WTC11 (cell line): ENCODE measurements around the gene MC5R. TPM values are rescaled to one million over a fixed set of nuclear protein-coding genes. Genes with fewer than 3 reads are reported as not detected.

Source experiments
- ATAC-seq: fragments of 200-7000 bp; cut with Tn5 transposase; 2 replicates; pipeline ENCODE4 v1.10.0; 2021; ENCODE audit warnings: mild to moderate bottlenecking, moderate library complexity
- CTCF ChIA-PET: fragments of 300-600 bp; sonication (Branson Sonifier 250); formaldehyde crosslinking; loops from one replicate; lab custom pipeline; 2021; ENCODE audit warnings: antibody characterized with exemption; lab: Charles Lee
- POLR2A ChIA-PET: fragments of 350-600 bp; sonication (Branson Sonifier 250); formaldehyde crosslinking; loops from one replicate; lab custom pipeline; 2021; ENCODE audit warnings: antibody characterized with exemption; lab: Charles Lee
- DNase-seq: peaks from one replicate; pipeline ENCODE4 v3.0.0; 2021; ENCODE audit warnings: low spot score
- H3K27ac Mint-ChIP-seq: 2 replicates; pipeline ENCODE4 v1.8.0; 2021; ENCODE audit warnings: mixed read lengths
- H3K27me3 Mint-ChIP-seq: 2 replicates; pipeline ENCODE4 v1.8.0; 2021; ENCODE audit warnings: low read depth, mild to moderate bottlenecking, moderate library complexity, mixed read lengths
- H3K36me3 Mint-ChIP-seq: 2 replicates; pipeline ENCODE4 v1.8.0; 2021; ENCODE audit warnings: mixed read lengths
- H3K4me1 Mint-ChIP-seq: 2 replicates; pipeline ENCODE4 v1.8.0; 2022; ENCODE audit warnings: mixed read lengths
- H3K4me3 Mint-ChIP-seq: 2 replicates; pipeline ENCODE4 v1.8.0; 2021; ENCODE audit warnings: mild to moderate bottlenecking, moderate library complexity, mixed read lengths
- H3K9me3 Mint-ChIP-seq: 2 replicates; pipeline ENCODE4 v1.8.0; 2021; ENCODE audit warnings: mixed read lengths
- EMX1 ChIP-seq: fragments of 250-450 bp; sonication (Bioruptor Pico); IDR thresholded peaks from 2 replicates; pipeline ENCODE4 v1.8.0; 2021; ENCODE audit warnings: mild to moderate bottlenecking
- HMGA2 ChIP-seq: fragments of 250-450 bp; sonication (Bioruptor Pico); IDR thresholded peaks from 2 replicates; pipeline ENCODE4 v1.4.0; 2021; ENCODE audit warnings: mild to moderate bottlenecking, moderate library complexity
- SP1 ChIP-seq: sonication (generic); formaldehyde crosslinking; conservative IDR thresholded peaks from 2 replicates; pipeline ENCODE4 v1.8.1; 2022; ENCODE audit warnings: missing genetic modification reagents
- TEAD4 ChIP-seq: sonication (generic); formaldehyde crosslinking; IDR thresholded peaks from 2 replicates; pipeline ENCODE4 v1.8.0; 2022; ENCODE audit warnings: mild to moderate bottlenecking, missing genetic modification reagents
- ZBTB21 ChIP-seq: sonication (generic); formaldehyde crosslinking; IDR thresholded peaks from 2 replicates; pipeline ENCODE4 v1.8.1; 2023; ENCODE audit warnings: mild to moderate bottlenecking, missing genetic modification reagents, borderline replicate concordance
- ZNF232 ChIP-seq: sonication (generic); formaldehyde crosslinking; IDR thresholded peaks from 2 replicates; pipeline ENCODE4 v1.8.0; 2022; ENCODE audit warnings: mild to moderate bottlenecking, missing genetic modification reagents
- ZNF263 ChIP-seq: sonication (generic); formaldehyde crosslinking; IDR thresholded peaks from 2 replicates; pipeline ENCODE4 v1.8.1; 2022; ENCODE audit warnings: low read depth, mild to moderate bottlenecking, moderate library complexity, missing genetic modification reagents
- total RNA-seq: library from RNA; stranded (reverse); gene quantifications from 3 replicates; pipeline ENCODE4 v1.2.3, GENCODE V29; 2021
- TF ChIP-seq, protein P1 (sequence below): sonication (generic); formaldehyde crosslinking; IDR thresholded peaks from 2 replicates; pipeline ENCODE4 v1.8.0; 2022; ENCODE audit warnings: mild to moderate bottlenecking, missing genetic modification reagents
- TF ChIP-seq, protein P2 (sequence below): sonication (generic); formaldehyde crosslinking; IDR thresholded peaks from 2 replicates; pipeline ENCODE4 v1.8.1; 2022; ENCODE audit warnings: missing genetic modification reagents, borderline replicate concordance
- TF ChIP-seq, protein P3 (sequence below): fragments of 250-450 bp; sonication (Bioruptor Pico); IDR thresholded peaks from 2 replicates; pipeline ENCODE4 v1.9.0; 2021; ENCODE audit warnings: mild to moderate bottlenecking
- TF ChIP-seq, protein P4 (sequence below): sonication (generic); formaldehyde crosslinking; IDR thresholded peaks from 2 replicates; pipeline ENCODE4 v1.8.0; 2022; ENCODE audit warnings: mild to moderate bottlenecking, missing genetic modification reagents
- TF ChIP-seq, protein P5 (sequence below): sonication (generic); formaldehyde crosslinking; IDR thresholded peaks from 2 replicates; pipeline ENCODE4 v1.8.0; 2023; ENCODE audit warnings: missing genetic modification reagents
- TF ChIP-seq, protein P6 (sequence below): fragments of 250-450 bp; sonication (Bioruptor Pico); IDR thresholded peaks from 2 replicates; pipeline ENCODE4 v1.9.0; 2021; ENCODE audit warnings: mild to moderate bottlenecking, borderline replicate concordance
- TF ChIP-seq, protein P7 (sequence below): sonication (generic); formaldehyde crosslinking; IDR thresholded peaks from 2 replicates; pipeline ENCODE4 v1.8.1; 2022; ENCODE audit warnings: mild to moderate bottlenecking, missing genetic modification reagents, moderate library complexity, borderline replicate concordance

The MC5R gene
- total RNA-seq, 1 experiment from 2014 or later = 0.15 TPM

DNA sequence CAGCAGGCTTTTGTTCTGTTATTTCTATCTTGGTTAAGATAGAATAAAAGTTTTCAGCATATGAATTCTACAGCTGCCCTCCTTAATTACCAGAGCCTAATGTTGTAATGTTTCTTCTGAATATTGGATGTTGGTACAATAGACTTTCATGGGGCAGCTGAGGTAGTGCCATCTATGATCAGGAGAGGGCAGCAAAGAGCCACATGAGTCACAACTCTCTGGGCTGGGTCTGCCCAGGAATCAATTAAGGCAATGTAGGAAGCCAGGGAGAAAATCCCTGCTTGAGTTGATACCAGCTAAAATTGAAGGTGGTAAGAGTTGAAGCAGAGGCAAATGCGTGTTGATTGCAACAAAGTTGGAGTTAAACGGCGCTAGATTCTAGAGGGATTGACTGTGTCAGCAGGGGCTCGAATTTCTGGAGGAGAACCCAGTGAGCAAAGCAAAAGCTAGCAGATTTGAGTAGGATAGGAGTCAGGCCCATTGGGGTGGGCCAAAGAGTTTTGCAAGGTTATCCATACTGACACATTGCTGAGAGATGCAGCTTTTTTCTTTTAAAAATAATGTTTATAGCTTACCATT, 10.6 kb upstream of the MC5R start (continued):
- TF ChIP-seq, protein P1, sequence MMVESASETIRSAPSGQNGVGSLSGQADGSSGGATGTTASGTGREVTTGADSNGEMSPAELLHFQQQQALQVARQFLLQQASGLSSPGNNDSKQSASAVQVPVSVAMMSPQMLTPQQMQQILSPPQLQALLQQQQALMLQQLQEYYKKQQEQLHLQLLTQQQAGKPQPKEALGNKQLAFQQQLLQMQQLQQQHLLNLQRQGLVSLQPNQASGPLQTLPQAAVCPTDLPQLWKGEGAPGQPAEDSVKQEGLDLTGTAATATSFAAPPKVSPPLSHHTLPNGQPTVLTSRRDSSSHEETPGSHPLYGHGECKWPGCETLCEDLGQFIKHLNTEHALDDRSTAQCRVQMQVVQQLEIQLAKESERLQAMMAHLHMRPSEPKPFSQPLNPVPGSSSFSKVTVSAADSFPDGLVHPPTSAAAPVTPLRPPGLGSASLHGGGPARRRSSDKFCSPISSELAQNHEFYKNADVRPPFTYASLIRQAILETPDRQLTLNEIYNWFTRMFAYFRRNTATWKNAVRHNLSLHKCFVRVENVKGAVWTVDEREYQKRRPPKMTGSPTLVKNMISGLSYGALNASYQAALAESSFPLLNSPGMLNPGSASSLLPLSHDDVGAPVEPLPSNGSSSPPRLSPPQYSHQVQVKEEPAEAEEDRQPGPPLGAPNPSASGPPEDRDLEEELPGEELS (CRISPR knock-in tag) = no peak

DNA sequence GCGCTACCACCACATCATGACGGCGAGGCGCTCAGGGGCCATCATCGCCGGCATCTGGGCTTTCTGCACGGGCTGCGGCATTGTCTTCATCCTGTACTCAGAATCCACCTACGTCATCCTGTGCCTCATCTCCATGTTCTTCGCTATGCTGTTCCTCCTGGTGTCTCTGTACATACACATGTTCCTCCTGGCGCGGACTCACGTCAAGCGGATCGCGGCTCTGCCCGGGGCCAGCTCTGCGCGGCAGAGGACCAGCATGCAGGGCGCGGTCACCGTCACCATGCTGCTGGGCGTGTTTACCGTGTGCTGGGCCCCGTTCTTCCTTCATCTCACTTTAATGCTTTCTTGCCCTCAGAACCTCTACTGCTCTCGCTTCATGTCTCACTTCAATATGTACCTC, 2.3 kb downstream of the MC5R start:
- ChIA-PET CTCF (interaction anchor here (1.3 to 1.5 kb wide), 2 partner anchors 13 to 248 kb away, joined by 3 to 6 read pairs; no protein-coding TSS in a partner anchor), POLR2A (no interaction called here)
- ATAC-seq = no peak
- TF ChIP-seq HMGA2 = no peak
- Mint-ChIP-seq H3K27ac (no peak overlapping the region), H3K27me3 (peaks cover 20% of the 10 kb centered on the region), H3K36me3 (no peaks in the 10 kb centered on the region), H3K4me3 (no peak overlapping the region), H3K4me1 (no peaks in the 10 kb centered on the region), H3K9me3 (peaks cover 6% of the 10 kb centered on the region)
- no peak for DNase-seq

DNA sequence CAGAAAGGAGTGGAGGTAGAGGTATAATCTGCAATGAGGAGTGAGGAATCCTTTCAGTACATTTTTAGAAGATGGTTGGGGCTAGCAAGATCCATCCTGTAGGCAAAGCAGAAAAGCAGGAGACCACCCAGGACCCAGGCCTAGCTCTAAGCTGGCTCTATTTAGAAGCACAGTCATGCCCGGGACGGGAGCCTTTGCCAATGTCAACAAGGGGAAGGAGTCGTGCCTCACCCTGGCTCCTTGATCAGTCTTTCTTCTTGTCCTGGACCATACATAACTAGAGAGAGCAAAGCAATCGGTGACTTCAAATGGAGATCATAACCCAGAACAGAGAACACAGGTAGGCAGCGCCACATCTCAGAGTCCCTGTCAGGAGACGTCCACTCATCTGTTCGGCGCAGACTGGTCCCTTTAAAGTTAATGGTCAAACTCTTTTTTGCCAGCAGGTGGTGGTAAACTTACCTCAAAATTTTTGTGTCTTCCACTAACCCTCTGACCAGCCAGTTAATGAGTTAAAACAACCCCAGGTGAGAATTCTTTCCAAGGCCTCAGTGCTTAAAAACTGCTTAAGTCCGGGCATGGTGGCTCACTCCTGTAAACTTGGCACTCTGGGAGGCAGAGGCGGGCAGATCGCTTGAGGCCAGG, 8.0 kb downstream of the MC5R start:
- Mint-ChIP-seq H3K27ac (no peak overlapping the region), H3K4me1 (peaks cover 15% of the 10 kb centered on the region; the same call in 1 of the 2 replicates), H3K27me3 (no peaks in the 10 kb centered on the region), H3K36me3 (no peaks in the 10 kb centered on the region), H3K4me3 (no peak overlapping the region), H3K9me3 (peaks cover 6% of the 10 kb centered on the region)
- ATAC-seq (peak; percentile 80), DNase-seq (no peak)
- CTCF ChIA-PET = interaction anchor here (1.0 to 4.9 kb wide), 6 partner anchors 8 to 255 kb away, joined by 3 to 29 read pairs (median 12); partner anchors contain the start of gene MC5R
- TF ChIP-seq ZNF263 (CRISPR knock-in tag) = no peak
- TF ChIP-seq, protein P2, sequence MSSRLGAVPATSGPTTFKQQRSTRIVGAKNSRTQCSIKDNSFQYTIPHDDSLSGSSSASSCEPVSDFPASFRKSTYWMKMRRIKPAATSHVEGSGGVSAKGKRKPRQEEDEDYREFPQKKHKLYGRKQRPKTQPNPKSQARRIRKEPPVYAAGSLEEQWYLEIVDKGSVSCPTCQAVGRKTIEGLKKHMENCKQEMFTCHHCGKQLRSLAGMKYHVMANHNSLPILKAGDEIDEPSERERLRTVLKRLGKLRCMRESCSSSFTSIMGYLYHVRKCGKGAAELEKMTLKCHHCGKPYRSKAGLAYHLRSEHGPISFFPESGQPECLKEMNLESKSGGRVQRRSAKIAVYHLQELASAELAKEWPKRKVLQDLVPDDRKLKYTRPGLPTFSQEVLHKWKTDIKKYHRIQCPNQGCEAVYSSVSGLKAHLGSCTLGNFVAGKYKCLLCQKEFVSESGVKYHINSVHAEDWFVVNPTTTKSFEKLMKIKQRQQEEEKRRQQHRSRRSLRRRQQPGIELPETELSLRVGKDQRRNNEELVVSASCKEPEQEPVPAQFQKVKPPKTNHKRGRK (CRISPR knock-in tag) = no peak
- TF ChIP-seq, protein P3, sequence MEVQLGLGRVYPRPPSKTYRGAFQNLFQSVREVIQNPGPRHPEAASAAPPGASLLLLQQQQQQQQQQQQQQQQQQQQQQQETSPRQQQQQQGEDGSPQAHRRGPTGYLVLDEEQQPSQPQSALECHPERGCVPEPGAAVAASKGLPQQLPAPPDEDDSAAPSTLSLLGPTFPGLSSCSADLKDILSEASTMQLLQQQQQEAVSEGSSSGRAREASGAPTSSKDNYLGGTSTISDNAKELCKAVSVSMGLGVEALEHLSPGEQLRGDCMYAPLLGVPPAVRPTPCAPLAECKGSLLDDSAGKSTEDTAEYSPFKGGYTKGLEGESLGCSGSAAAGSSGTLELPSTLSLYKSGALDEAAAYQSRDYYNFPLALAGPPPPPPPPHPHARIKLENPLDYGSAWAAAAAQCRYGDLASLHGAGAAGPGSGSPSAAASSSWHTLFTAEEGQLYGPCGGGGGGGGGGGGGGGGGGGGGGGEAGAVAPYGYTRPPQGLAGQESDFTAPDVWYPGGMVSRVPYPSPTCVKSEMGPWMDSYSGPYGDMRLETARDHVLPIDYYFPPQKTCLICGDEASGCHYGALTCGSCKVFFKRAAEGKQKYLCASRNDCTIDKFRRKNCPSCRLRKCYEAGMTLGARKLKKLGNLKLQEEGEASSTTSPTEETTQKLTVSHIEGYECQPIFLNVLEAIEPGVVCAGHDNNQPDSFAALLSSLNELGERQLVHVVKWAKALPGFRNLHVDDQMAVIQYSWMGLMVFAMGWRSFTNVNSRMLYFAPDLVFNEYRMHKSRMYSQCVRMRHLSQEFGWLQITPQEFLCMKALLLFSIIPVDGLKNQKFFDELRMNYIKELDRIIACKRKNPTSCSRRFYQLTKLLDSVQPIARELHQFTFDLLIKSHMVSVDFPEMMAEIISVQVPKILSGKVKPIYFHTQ (CRISPR knock-in tag) = no peak
- TF ChIP-seq TEAD4 (CRISPR knock-in tag) = no peak
- no peak for TF ChIP-seq ZNF232 (CRISPR knock-in tag)
- POLR2A ChIA-PET = no interaction called here

DNA sequence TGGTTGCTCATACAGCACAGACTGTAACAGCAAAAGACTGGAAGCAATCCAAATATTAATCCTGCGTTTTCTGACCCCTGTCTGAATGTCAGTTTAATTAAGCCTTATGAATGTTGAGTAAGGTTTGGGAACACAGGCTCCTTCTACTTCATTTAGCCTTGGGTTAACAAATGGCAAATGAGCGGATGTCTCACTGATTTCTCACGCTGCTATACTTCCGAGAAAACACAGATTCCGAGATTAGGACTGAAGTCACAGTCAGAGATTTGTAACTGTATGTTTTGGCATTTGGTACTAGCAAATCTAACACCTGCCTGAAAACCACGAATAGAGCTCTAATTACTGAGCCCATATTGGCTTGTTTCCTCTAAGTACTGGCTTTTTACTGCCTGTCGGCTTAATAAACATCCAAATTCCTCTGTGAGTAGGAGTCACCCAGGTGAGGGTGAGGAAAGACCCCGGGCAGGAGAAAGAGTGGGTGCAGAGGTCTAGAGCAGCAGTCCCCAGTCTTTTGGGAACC, 10.6 kb downstream of the MC5R start:
- no peak for ATAC-seq
- POLR2A ChIA-PET = no interaction called here
- H3K36me3 Mint-ChIP-seq = no peaks in the 10 kb centered on the region
- no peak overlapping the region for H3K27ac Mint-ChIP-seq
- H3K4me3 Mint-ChIP-seq = no peak overlapping the region
- CTCF ChIA-PET = interaction anchor here (0.6 to 3.1 kb wide), 4 partner anchors 10 to 252 kb away, joined by 3 to 15 read pairs (median 6); partner anchors contain the start of gene MC5R
- DNase-seq = no peak
- no peaks in the 10 kb centered on the region for H3K27me3 Mint-ChIP-seq
- peaks cover 6% of the 10 kb centered on the region for H3K9me3 Mint-ChIP-seq
- peaks cover 15% of the 10 kb centered on the region; the same call in 1 of the 2 replicates for H3K4me1 Mint-ChIP-seq
- TF ChIP-seq HMGA2 (no peak), ZNF263 (CRISPR knock-in tag) (no peak), SP1 (CRISPR knock-in tag) (no peak), ZBTB21 (CRISPR knock-in tag) (no peak), EMX1 (no peak)
- TF ChIP-seq, protein P4, sequence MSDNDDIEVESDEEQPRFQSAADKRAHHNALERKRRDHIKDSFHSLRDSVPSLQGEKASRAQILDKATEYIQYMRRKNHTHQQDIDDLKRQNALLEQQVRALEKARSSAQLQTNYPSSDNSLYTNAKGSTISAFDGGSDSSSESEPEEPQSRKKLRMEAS (CRISPR knock-in tag) = no peak
- TF ChIP-seq, protein P5, sequence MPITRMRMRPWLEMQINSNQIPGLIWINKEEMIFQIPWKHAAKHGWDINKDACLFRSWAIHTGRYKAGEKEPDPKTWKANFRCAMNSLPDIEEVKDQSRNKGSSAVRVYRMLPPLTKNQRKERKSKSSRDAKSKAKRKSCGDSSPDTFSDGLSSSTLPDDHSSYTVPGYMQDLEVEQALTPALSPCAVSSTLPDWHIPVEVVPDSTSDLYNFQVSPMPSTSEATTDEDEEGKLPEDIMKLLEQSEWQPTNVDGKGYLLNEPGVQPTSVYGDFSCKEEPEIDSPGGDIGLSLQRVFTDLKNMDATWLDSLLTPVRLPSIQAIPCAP (CRISPR knock-in tag) = no peak
- TF ChIP-seq, protein P6, sequence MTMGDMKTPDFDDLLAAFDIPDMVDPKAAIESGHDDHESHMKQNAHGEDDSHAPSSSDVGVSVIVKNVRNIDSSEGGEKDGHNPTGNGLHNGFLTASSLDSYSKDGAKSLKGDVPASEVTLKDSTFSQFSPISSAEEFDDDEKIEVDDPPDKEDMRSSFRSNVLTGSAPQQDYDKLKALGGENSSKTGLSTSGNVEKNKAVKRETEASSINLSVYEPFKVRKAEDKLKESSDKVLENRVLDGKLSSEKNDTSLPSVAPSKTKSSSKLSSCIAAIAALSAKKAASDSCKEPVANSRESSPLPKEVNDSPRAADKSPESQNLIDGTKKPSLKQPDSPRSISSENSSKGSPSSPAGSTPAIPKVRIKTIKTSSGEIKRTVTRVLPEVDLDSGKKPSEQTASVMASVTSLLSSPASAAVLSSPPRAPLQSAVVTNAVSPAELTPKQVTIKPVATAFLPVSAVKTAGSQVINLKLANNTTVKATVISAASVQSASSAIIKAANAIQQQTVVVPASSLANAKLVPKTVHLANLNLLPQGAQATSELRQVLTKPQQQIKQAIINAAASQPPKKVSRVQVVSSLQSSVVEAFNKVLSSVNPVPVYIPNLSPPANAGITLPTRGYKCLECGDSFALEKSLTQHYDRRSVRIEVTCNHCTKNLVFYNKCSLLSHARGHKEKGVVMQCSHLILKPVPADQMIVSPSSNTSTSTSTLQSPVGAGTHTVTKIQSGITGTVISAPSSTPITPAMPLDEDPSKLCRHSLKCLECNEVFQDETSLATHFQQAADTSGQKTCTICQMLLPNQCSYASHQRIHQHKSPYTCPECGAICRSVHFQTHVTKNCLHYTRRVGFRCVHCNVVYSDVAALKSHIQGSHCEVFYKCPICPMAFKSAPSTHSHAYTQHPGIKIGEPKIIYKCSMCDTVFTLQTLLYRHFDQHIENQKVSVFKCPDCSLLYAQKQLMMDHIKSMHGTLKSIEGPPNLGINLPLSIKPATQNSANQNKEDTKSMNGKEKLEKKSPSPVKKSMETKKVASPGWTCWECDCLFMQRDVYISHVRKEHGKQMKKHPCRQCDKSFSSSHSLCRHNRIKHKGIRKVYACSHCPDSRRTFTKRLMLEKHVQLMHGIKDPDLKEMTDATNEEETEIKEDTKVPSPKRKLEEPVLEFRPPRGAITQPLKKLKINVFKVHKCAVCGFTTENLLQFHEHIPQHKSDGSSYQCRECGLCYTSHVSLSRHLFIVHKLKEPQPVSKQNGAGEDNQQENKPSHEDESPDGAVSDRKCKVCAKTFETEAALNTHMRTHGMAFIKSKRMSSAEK (CRISPR knock-in tag) = no peak
- TF ChIP-seq, protein P7, sequence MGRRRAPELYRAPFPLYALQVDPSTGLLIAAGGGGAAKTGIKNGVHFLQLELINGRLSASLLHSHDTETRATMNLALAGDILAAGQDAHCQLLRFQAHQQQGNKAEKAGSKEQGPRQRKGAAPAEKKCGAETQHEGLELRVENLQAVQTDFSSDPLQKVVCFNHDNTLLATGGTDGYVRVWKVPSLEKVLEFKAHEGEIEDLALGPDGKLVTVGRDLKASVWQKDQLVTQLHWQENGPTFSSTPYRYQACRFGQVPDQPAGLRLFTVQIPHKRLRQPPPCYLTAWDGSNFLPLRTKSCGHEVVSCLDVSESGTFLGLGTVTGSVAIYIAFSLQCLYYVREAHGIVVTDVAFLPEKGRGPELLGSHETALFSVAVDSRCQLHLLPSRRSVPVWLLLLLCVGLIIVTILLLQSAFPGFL (CRISPR knock-in tag) = no peak
